Forelimb muscle (tissue), 1 donor: ENCODE results near the gene CHRM5. TPM values are rescaled to one million over a fixed set of nuclear protein-coding genes. Genes with fewer than 3 reads are reported as not detected.
A peak's percentile ranks its signal among the peaks of the same experiment; 100 is the strongest.

Source experiments
- DNase-seq: peaks from one replicate; pipeline ENCODE4 v3.0.0-alpha.2; 2013; ENCODE audit warnings: low read depth
- polyA plus RNA-seq: library from polyadenylated mRNA; unstranded; fragments of 120-200 nt; gene quantifications from one replicate; pipeline ENCODE4 v1.2.1, GENCODE V29; 2013; ENCODE audit not compliant: insufficient read length

The CHRM5 gene
- polyA plus RNA-seq, 1 donor: not detected

GRCh38 chr15:34101366-34102174, 133.3 kb downstream of the CHRM5 start, which contains the start of the genes EMC7 and PGBD4:
TSS of gene EMC7 (minus strand) at chr15:34101862. CDS start at chr15:34101839, 23 bp downstream.
TSS of gene PGBD4 (plus strand) at chr15:34102083. CDS start at chr15:34102532, 449 bp downstream.
- DNase-seq: peak; percentile 99

GRCh38 chr15:34102175-34102925, 134.1 kb downstream of the CHRM5 start:
- no peak for DNase-seq

GRCh38 chr15:34106423-34106822, 138.1 kb downstream of the CHRM5 start:
- no peak for DNase-seq

- no peak for DNase-seq
Measured at GRCh38 chr15:34107315-34107714, 139.0 kb downstream of the CHRM5 start.

GRCh38 chr15:34109797-34110663, 141.7 kb downstream of the CHRM5 start:
- no peak for DNase-seq

- DNase-seq: no peak
Measured at GRCh38 chr15:34111488-34111887, 143.2 kb downstream of the CHRM5 start.

GRCh38 chr15:34114215-34114614, 145.9 kb downstream of the CHRM5 start:
- DNase-seq: no peak

- DNase-seq: no peak
Measured at GRCh38 chr15:34114739-34115138, 146.4 kb downstream of the CHRM5 start.

GRCh38 chr15:34116620-34117019, 148.3 kb downstream of the CHRM5 start:
- DNase-seq: peak; percentile 19

Other genes with a start within 250 kb of the CHRM5 start
- 21.9 TPM for gene AVEN, start 70.7 kb downstream of the CHRM5 start, polyA plus RNA-seq
- 46.1 TPM for gene EMC7, start 133.4 kb downstream of the CHRM5 start, polyA plus RNA-seq
- 2.2 TPM for gene PGBD4, start 133.6 kb downstream of the CHRM5 start, polyA plus RNA-seq
- 114 TPM for gene KATNBL1, start 241.6 kb downstream of the CHRM5 start, polyA plus RNA-seq